ENCODE measurements around the gene DGKQ. TPM values are rescaled to one million over a fixed set of nuclear protein-coding genes. Genes with fewer than 3 reads are reported as not detected.

The DGKQ gene
- total RNA-seq, 1 experiment from 2014 or later, result 14.2 TPM

- no peaks in the 10 kb centered on the region for H3K79me2 ChIP-seq (ENCODE audit: low read length)
- no peaks in the 10 kb centered on the region for H3K36me3 ChIP-seq (ENCODE audit: low read depth, low read length)
- no peak for DNase-seq
- H3F3A ChIP-seq (ENCODE audit: low read length, unreplicated experiment), result no peaks in the 10 kb centered on the region
- intact Hi-C loops (cut with micrococcal nuclease), result no loop called here
- H4K20me1 ChIP-seq (ENCODE audit: low read length), result no peaks in the 10 kb centered on the region
- POLR2A ChIA-PET (ENCODE audit: unreplicated experiment), result no interaction called here
- peak; percentile 51 for ATAC-seq
- TF ChIP-seq EZH2phosphoT487 (IDR thresholded peaks at IDR 0.05; ENCODE audit: borderline replicate concordance, low read length) (no peak), CTCF (conservative IDR thresholded peaks at IDR 0.05; ENCODE audit: low read depth, low read length) (no peak), EZH2 (IDR thresholded peaks at IDR 0.05; ENCODE audit: low read length, unreplicated experiment) (no peak)
- no peak overlapping the region for H3K9ac ChIP-seq (ENCODE audit: low read length)
- H3K4me2 ChIP-seq (ENCODE audit: low read length), result no peak overlapping the region
- no peak overlapping the region for H2AFZ ChIP-seq (ENCODE audit: low read length)
- CTCF ChIA-PET, result no interaction called here
- H3K9me3 ChIP-seq (ENCODE audit: low read length), result no peaks in the 10 kb centered on the region
- no peaks in the 10 kb centered on the region for H3K9me2 ChIP-seq (replicated peaks; ENCODE audit: low read length)
- H3K27ac ChIP-seq (ENCODE audit: low read length), result no peak overlapping the region
- H3K27me3 ChIP-seq (ENCODE audit: low read length), result no peaks in the 10 kb centered on the region
- H3K4me3 ChIP-seq (ENCODE audit: low read length), result no peak overlapping the region
- no peaks in the 10 kb centered on the region for H3K4me1 ChIP-seq (ENCODE audit: insufficient read depth, low read length)
- BruUV-seq (replicated peaks), result no TSS peak
Observed at GRCh38 chr4:961351-962230, 11.8 kb downstream of the DGKQ start.

GRCh38 chr4:960636-961350 is 12.6 kb downstream of the DGKQ start:
- no peak overlapping the region for H3K9ac ChIP-seq (ENCODE audit: low read length)
- no peaks in the 10 kb centered on the region for H3K9me3 ChIP-seq (ENCODE audit: low read length)
- no peaks in the 10 kb centered on the region for H3K9me2 ChIP-seq (replicated peaks; ENCODE audit: low read length)
- H2AFZ ChIP-seq (ENCODE audit: low read length), result no peak overlapping the region
- H4K20me1 ChIP-seq (ENCODE audit: low read length), result no peaks in the 10 kb centered on the region
- H3K4me3 ChIP-seq (ENCODE audit: low read length), result no peak overlapping the region
- no peaks in the 10 kb centered on the region for H3K4me1 ChIP-seq (ENCODE audit: insufficient read depth, low read length)
- no peak overlapping the region for H3K4me2 ChIP-seq (ENCODE audit: low read length)
- no peak for DNase-seq
- no peak for ATAC-seq
- no peaks in the 10 kb centered on the region for H3K36me3 ChIP-seq (ENCODE audit: low read depth, low read length)
- no peaks in the 10 kb centered on the region for H3K27me3 ChIP-seq (ENCODE audit: low read length)
- BruUV-seq (replicated peaks), result no TSS peak
- CTCF ChIA-PET, result no interaction called here
- H3K79me2 ChIP-seq (ENCODE audit: low read length), result no peaks in the 10 kb centered on the region
- no peak for TF ChIP-seq EZH2 (IDR thresholded peaks at IDR 0.05; ENCODE audit: low read length, unreplicated experiment)
- TF ChIP-seq CTCF (conservative IDR thresholded peaks at IDR 0.05; ENCODE audit: low read depth, low read length), result no peak
- TF ChIP-seq EZH2phosphoT487 (IDR thresholded peaks at IDR 0.05; ENCODE audit: borderline replicate concordance, low read length), result no peak
- POLR2A ChIA-PET (ENCODE audit: unreplicated experiment), result no interaction called here
- intact Hi-C loops (cut with micrococcal nuclease), result no loop called here
- H3F3A ChIP-seq (ENCODE audit: low read length, unreplicated experiment), result no peaks in the 10 kb centered on the region
- no peak overlapping the region for H3K27ac ChIP-seq (ENCODE audit: low read length)

Measured in PC-3 (cell line).